Measurements from ENCODE around the gene ADAM12.
"Not testable (repeated sequence)": the region's sequence is repeated elsewhere in the genome, so short reads cannot be mapped to it uniquely, and the experiment has no call there.

- TF ChIP-seq, protein P1, sequence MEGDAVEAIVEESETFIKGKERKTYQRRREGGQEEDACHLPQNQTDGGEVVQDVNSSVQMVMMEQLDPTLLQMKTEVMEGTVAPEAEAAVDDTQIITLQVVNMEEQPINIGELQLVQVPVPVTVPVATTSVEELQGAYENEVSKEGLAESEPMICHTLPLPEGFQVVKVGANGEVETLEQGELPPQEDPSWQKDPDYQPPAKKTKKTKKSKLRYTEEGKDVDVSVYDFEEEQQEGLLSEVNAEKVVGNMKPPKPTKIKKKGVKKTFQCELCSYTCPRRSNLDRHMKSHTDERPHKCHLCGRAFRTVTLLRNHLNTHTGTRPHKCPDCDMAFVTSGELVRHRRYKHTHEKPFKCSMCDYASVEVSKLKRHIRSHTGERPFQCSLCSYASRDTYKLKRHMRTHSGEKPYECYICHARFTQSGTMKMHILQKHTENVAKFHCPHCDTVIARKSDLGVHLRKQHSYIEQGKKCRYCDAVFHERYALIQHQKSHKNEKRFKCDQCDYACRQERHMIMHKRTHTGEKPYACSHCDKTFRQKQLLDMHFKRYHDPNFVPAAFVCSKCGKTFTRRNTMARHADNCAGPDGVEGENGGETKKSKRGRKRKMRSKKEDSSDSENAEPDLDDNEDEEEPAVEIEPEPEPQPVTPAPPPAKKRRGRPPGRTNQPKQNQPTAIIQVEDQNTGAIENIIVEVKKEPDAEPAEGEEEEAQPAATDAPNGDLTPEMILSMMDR (conservative IDR thresholded peaks at IDR 0.05 in 1 of 2, IDR thresholded peaks at IDR 0.05 in 1 of 2; ENCODE audit: low read depth in 1 of 2, low read length in 2 of 2) = not testable (repeated sequence)
- not testable (repeated sequence) for TF ChIP-seq EZH2 (IDR thresholded peaks at IDR 0.05; ENCODE audit: low read length, missing control alignments)
These were observed 44.8 kb downstream of the ADAM12 start for GRCh38 chr10:126343496-126343895.

Measured in fibroblast of lung (primary cell).